GM12878 (cell line): ENCODE results near the gene CCSER1. TPM values are rescaled to one million over a fixed set of nuclear protein-coding genes. Genes with fewer than 3 reads are reported as not detected.

Source experiments
- ATAC-seq: fragments of 200-7000 bp; cut with Tn5 transposase; 3 replicates; pipeline ENCODE4 v1.9.1; 2020; ENCODE audit warnings: mild to moderate bottlenecking, moderate library complexity
- BruUV-seq: library from RNA; stranded (reverse); fragments of 400-500 nt; replicated peaks from 2 replicates; lab custom pipeline; 2021; lab: Mats Ljungman, UMichigan
- CTCF ChIA-PET: fragments of 300-600 bp; sonication (Branson Sonifier 250); formaldehyde crosslinking; extraction: SDS; loops from one replicate; lab custom pipeline; 2021; ENCODE audit warnings: inconsistent platforms; lab: Yijun Ruan, JAX
- POLR2A ChIA-PET: fragments of 350-600 bp; formaldehyde crosslinking; extraction: SDS; loops from one replicate; lab custom pipeline; 2021; ENCODE audit warnings: inconsistent platforms; lab: Charles Lee
- RAD21 ChIA-PET: fragments of 300-600 bp; sonication (Branson Sonifier 250); formaldehyde crosslinking; loops from one replicate; lab custom pipeline; 2023; ENCODE audit warnings: antibody characterized with exemption; ENCODE audit not compliant: unreplicated experiment; lab: Charles Lee
- SMC1A ChIA-PET: fragments of 300-600 bp; sonication (Branson Sonifier 250); formaldehyde crosslinking; loops from one replicate; lab custom pipeline; 2023; ENCODE audit not compliant: unreplicated experiment, uncharacterized antibody; lab: Charles Lee
- DNase-seq: peaks from one replicate; pipeline ENCODE4 v3.0.0-alpha.2; 2011; ENCODE audit warnings: low read depth, low spot score
- FAIRE-seq: peaks from 3 replicates; lab custom pipeline; 2011; peaks lifted over from hg19 to GRCh38; lab: Jason Lieb, UNC
- H2AFZ ChIP-seq: 2 replicates; pipeline ENCODE4 v1.6.0; 2011; ENCODE audit warnings: low read depth, low read length, control low read depth; ENCODE audit not compliant: control insufficient read depth
- H3K27ac ChIP-seq: 2 replicates; pipeline ENCODE4 v1.5.1; 2011; ENCODE audit warnings: control low read depth; ENCODE audit not compliant: control insufficient read depth, insufficient read depth
- H3K27me3 ChIP-seq, 2 experiments: replicated peaks in 1 of 2; 2 replicates each; pipeline versions ENCODE4 v1.6.0 to v1.6.1; 2011; ENCODE audit warnings: low read length in 1 of 2; ENCODE audit not compliant: control insufficient read depth in 2 of 2, insufficient read depth in 2 of 2
- H3K36me3 ChIP-seq, 2 experiments: 2 replicates each; pipeline ENCODE4 v1.5.1; 2011; ENCODE audit warnings: low read length in 1 of 2; ENCODE audit not compliant: control insufficient read depth in 2 of 2, insufficient read depth in 2 of 2
- H3K4me1 ChIP-seq: 2 replicates; pipeline ENCODE4 v1.6.1; 2011; ENCODE audit warnings: mild to moderate bottlenecking, low read length, moderate library complexity, mixed read lengths; ENCODE audit not compliant: control insufficient read depth, insufficient read depth
- H3K4me2 ChIP-seq: 2 replicates; pipeline ENCODE4 v1.6.0; 2011; ENCODE audit warnings: control low read depth; ENCODE audit not compliant: control insufficient read depth, insufficient read depth
- H3K4me3 ChIP-seq: fragments of 200-600 bp; sonication (generic); 2 replicates; pipeline ENCODE4 v1.5.1; 2016
- H3K79me2 ChIP-seq: 2 replicates; pipeline ENCODE4 v1.6.0; 2011; ENCODE audit warnings: low read length; ENCODE audit not compliant: control insufficient read depth, insufficient read depth
- H3K9ac ChIP-seq: 2 replicates; pipeline ENCODE4 v1.8.0; 2011; ENCODE audit warnings: low read length, control low read depth, mixed read lengths; ENCODE audit not compliant: control insufficient read depth, insufficient read depth
- H3K9me3 ChIP-seq: replicated peaks from 3 replicates; pipeline ENCODE4 v1.5.1; 2011; ENCODE audit warnings: mild to moderate bottlenecking, low read length; ENCODE audit not compliant: control insufficient read depth, insufficient read depth
- H4K20me1 ChIP-seq: 2 replicates; pipeline ENCODE4 v1.6.0; 2011; ENCODE audit not compliant: control insufficient read depth, insufficient read depth
- BRCA1 ChIP-seq: IDR thresholded peaks from 2 replicates; pipeline ENCODE4 v1.6.1; 2011; ENCODE audit warnings: low read depth, low read length, improper control_type of control experiment
- CUX1 ChIP-seq: IDR thresholded peaks from 2 replicates; pipeline ENCODE4 v1.6.1; 2012; ENCODE audit warnings: improper control_type of control experiment, low read depth, low read length; ENCODE audit not compliant: insufficient replicate concordance
- EED ChIP-seq: sonication (generic); IDR thresholded peaks from 2 replicates; pipeline ENCODE4 v1.6.1; 2016; ENCODE audit warnings: antibody characterized with exemption, low read depth
- LARP7 ChIP-seq: fragments of 450-650 bp; IDR thresholded peaks from 2 replicates; pipeline ENCODE4 v1.6.1; 2017; ENCODE audit warnings: mild to moderate bottlenecking
- MEF2A ChIP-seq: IDR thresholded peaks from 2 replicates; pipeline ENCODE4 v1.6.1; 2011; ENCODE audit warnings: low read depth, mild to moderate bottlenecking, low read length, moderate library complexity; ENCODE audit not compliant: insufficient read depth
- RCOR1 ChIP-seq: conservative IDR thresholded peaks from 2 replicates; pipeline ENCODE4 v1.6.1; 2012; ENCODE audit warnings: low read depth, low read length, improper control_type of control experiment
- SREBF1 ChIP-seq: IDR thresholded peaks from 2 replicates; pipeline ENCODE4 v1.6.1; 2012; ENCODE audit warnings: mild to moderate bottlenecking, low read length
- SUZ12 ChIP-seq: fragments of 200-600 bp; sonication (generic); IDR thresholded peaks from one replicate; pipeline ENCODE4 v1.6.1; 2018; ENCODE audit warnings: antibody characterized with exemption, mild to moderate bottlenecking; ENCODE audit not compliant: unreplicated experiment
- ZZZ3 ChIP-seq: IDR thresholded peaks from 2 replicates; pipeline ENCODE4 v1.6.1; 2011; ENCODE audit warnings: low read depth; ENCODE audit not compliant: control insufficient read depth, insufficient read length
- WGBS: methylation state at CpG from one replicate; pipeline ENCODE4 v1.1.6; 2016; ENCODE audit warnings: low lambda C conversion rate; ENCODE audit not compliant: insufficient replicate concordance, insufficient coverage; ENCODE audit errors: missing lambda C conversion rate; 5-methylcytosine and 5-hydroxymethylcytosine counted together
- in situ Hi-C: fragments of 300-500 bp; cut with MboI; formaldehyde crosslinking; loops from 9 replicates; pipeline ENCODE4 v1.14.3; 2018; ENCODE audit warnings: mixed read lengths
- intact Hi-C: fragments of 100-400 bp; cut with micrococcal nuclease; formaldehyde crosslinking; loops from one replicate; pipeline ENCODE4 v1.14.2; 2022; ENCODE audit not compliant: unreplicated experiment
- polyA plus RNA-seq, 11 experiments: library from polyadenylated mRNA; depleted of rRNA in 4 of 11; unstranded in 6 of 11; stranded (reverse) in 5 of 11; fragments of >200 nt; fragmentation: Nextera tagmentation in 4 of 11; fragmentation: Illumina TruSeq in 1 of 11; extraction: Ambion mirVana in 4 of 11; extraction: Trizol in 1 of 11; gene quantifications; 1 replicate in 1 of 11; 2 replicates in 10 of 11; pipeline versions ENCODE4 v1.2.1 to v1.2.3, GENCODE V29; 2011 to 2016; ENCODE audit warnings: inconsistent platforms in 2 of 11, missing spikeins in 2 of 11, low read depth in 1 of 11
- total RNA-seq, 4 experiments: library from RNA; depleted of rRNA in 3 of 4; stranded (reverse); fragments of >200 nt in 3 of 4; fragmentation: Illumina TruSeq in 1 of 4; extraction: Trizol in 1 of 4; gene quantifications; 2 replicates each; pipeline versions ENCODE4 v1.2.1 to v1.2.3, GENCODE V29; 2013 to 2021
- TF ChIP-seq, protein P1 (sequence below), 3 experiments: IDR thresholded peaks in 2 of 3; conservative IDR thresholded peaks in 1 of 3; 2 replicates each; pipeline ENCODE4 v1.5.1; 2011; ENCODE audit warnings: low read depth in 3 of 3, low read length in 3 of 3, mild to moderate bottlenecking in 3 of 3, control low read depth in 2 of 3, moderate library complexity in 2 of 3, inconsistent platforms in 1 of 3, mixed read lengths in 1 of 3; ENCODE audit not compliant: control insufficient read depth in 2 of 3, insufficient read depth in 1 of 3; ENCODE audit errors: extremely low read depth in 1 of 3
- TF ChIP-seq, protein P2 (sequence below): fragments of 450-650 bp; IDR thresholded peaks from 2 replicates; pipeline ENCODE4 v1.6.1; 2017; ENCODE audit warnings: mild to moderate bottlenecking, low read depth, inconsistent platforms; ENCODE audit not compliant: poor library complexity, severe bottlenecking
- TF ChIP-seq, protein P3 (sequence below): fragments of 450-650 bp; IDR thresholded peaks from 2 replicates; pipeline ENCODE4 v1.6.1; 2018; ENCODE audit warnings: mild to moderate bottlenecking, low read depth, moderate library complexity; ENCODE audit not compliant: partially characterized antibody

CCSER1 gene
- total and polyA plus RNA-seq, 10 of the 15 experiments (the other 5 are each of a cell fraction or from before 2014, with no cell fraction given), result 0.22 to 2.7 (median 1.0) TPM

DNA sequence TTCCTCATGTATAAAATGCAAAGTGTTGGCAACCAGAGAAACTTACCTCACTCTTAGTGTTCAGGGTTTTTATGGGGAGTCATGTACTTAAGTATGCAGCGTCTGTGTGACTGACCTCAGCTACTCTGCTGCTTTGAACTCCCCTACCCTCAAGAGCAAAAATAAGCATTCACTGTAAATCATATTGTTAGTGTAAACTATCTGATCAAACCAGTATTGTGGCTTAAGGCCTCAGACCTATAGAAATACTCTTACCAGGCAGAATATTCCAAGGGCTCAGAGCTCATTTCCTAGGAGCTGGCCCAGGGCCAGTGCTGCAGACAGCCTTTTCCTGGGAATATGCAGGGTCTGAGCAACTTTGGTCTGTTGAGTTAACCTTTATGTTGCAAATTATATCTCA lies 453.1 kb downstream of the CCSER1 start:
- H3K36me3 ChIP-seq, result no peaks in the 10 kb centered on the region
- H3K27ac ChIP-seq, result no peak overlapping the region
- no peak overlapping the region for H2AFZ ChIP-seq
- no peaks in the 10 kb centered on the region for H3K4me1 ChIP-seq
- ChIA-PET RAD21 (no interaction called here), SMC1A (no interaction called here), POLR2A (no interaction called here), CTCF (no interaction called here)
- no peaks in the 10 kb centered on the region for H3K79me2 ChIP-seq
- WGBS, result 0% methylated on average over 1 of the region's 1 CpG
- H3K4me3 ChIP-seq, result no peak overlapping the region
- intact Hi-C loops (no loop called here), in situ Hi-C loops (no loop called here)
- H3K9ac ChIP-seq, result no peak overlapping the region
- no TSS peak for BruUV-seq
- no peak overlapping the region for H3K4me2 ChIP-seq
- no peaks in the 10 kb centered on the region for H3K27me3 ChIP-seq
- FAIRE-seq (no peak), DNase-seq (no peak), ATAC-seq (no peak)
- H3K9me3 ChIP-seq, result no peaks in the 10 kb centered on the region
- no peaks in the 10 kb centered on the region for H4K20me1 ChIP-seq
- TF ChIP-seq LARP7, result no peak
- TF ChIP-seq ZZZ3, result no peak
- TF ChIP-seq, protein P1, sequence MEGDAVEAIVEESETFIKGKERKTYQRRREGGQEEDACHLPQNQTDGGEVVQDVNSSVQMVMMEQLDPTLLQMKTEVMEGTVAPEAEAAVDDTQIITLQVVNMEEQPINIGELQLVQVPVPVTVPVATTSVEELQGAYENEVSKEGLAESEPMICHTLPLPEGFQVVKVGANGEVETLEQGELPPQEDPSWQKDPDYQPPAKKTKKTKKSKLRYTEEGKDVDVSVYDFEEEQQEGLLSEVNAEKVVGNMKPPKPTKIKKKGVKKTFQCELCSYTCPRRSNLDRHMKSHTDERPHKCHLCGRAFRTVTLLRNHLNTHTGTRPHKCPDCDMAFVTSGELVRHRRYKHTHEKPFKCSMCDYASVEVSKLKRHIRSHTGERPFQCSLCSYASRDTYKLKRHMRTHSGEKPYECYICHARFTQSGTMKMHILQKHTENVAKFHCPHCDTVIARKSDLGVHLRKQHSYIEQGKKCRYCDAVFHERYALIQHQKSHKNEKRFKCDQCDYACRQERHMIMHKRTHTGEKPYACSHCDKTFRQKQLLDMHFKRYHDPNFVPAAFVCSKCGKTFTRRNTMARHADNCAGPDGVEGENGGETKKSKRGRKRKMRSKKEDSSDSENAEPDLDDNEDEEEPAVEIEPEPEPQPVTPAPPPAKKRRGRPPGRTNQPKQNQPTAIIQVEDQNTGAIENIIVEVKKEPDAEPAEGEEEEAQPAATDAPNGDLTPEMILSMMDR (IDR thresholded peaks at IDR 0.05 in 2 of 3, conservative IDR thresholded peaks at IDR 0.05 in 1 of 3; ENCODE audit: control insufficient read depth in 2 of 3, extremely low read depth in 1 of 3, insufficient read depth in 1 of 3, low read depth in 3 of 3, low read length in 3 of 3), result no peak
- TF ChIP-seq, protein P2, sequence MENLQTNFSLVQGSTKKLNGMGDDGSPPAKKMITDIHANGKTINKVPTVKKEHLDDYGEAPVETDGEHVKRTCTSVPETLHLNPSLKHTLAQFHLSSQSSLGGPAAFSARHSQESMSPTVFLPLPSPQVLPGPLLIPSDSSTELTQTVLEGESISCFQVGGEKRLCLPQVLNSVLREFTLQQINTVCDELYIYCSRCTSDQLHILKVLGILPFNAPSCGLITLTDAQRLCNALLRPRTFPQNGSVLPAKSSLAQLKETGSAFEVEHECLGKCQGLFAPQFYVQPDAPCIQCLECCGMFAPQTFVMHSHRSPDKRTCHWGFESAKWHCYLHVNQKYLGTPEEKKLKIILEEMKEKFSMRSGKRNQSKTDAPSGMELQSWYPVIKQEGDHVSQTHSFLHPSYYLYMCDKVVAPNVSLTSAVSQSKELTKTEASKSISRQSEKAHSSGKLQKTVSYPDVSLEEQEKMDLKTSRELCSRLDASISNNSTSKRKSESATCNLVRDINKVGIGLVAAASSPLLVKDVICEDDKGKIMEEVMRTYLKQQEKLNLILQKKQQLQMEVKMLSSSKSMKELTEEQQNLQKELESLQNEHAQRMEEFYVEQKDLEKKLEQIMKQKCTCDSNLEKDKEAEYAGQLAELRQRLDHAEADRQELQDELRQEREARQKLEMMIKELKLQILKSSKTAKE, result no peak
- no peak for TF ChIP-seq RCOR1
- TF ChIP-seq MEF2A, result no peak
- TF ChIP-seq, protein P3, sequence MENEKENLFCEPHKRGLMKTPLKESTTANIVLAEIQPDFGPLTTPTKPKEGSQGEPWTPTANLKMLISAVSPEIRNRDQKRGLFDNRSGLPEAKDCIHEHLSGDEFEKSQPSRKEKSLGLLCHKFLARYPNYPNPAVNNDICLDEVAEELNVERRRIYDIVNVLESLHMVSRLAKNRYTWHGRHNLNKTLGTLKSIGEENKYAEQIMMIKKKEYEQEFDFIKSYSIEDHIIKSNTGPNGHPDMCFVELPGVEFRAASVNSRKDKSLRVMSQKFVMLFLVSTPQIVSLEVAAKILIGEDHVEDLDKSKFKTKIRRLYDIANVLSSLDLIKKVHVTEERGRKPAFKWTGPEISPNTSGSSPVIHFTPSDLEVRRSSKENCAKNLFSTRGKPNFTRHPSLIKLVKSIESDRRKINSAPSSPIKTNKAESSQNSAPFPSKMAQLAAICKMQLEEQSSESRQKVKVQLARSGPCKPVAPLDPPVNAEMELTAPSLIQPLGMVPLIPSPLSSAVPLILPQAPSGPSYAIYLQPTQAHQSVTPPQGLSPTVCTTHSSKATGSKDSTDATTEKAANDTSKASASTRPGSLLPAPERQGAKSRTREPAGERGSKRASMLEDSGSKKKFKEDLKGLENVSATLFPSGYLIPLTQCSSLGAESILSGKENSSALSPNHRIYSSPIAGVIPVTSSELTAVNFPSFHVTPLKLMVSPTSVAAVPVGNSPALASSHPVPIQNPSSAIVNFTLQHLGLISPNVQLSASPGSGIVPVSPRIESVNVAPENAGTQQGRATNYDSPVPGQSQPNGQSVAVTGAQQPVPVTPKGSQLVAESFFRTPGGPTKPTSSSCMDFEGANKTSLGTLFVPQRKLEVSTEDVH, result no peak
- TF ChIP-seq CUX1, result no peak
- TF ChIP-seq EED, result no peak
- no peak for TF ChIP-seq BRCA1
- no peak for TF ChIP-seq SREBF1
- TF ChIP-seq SUZ12, result no peak
